ENCODE results near the gene LRRC37A.
"Not testable (repeated sequence)": the region's sequence is repeated elsewhere in the genome, so short reads cannot be mapped to it uniquely, and the experiment has no call there.

Gene LRRC37A

GRCh38 chr17:46294831-46295230, at the start of gene LRRC37A:
TSS of gene LRRC37A (plus strand) at chr17:46295131. CDS start at chr17:46295134, 3 bp downstream.
- FAIRE-seq; DNase-seq (ENCODE audit: insufficient read length, low spot score): not testable (repeated sequence)

- FAIRE-seq; DNase-seq (ENCODE audit: insufficient read length, low spot score): not testable (repeated sequence)
Observed at GRCh38 chr17:46249153-46249552, 45.8 kb upstream of the LRRC37A start.

- DNase-seq (ENCODE audit: insufficient read length, low spot score); FAIRE-seq: not testable (repeated sequence)
Observed at GRCh38 chr17:46252804-46253203, 42.1 kb upstream of the LRRC37A start.

GRCh38 chr17:46253722-46254121, 41.2 kb upstream of the LRRC37A start:
- not testable (repeated sequence) for FAIRE-seq
- DNase-seq (ENCODE audit: insufficient read length, low spot score) = peak; percentile 36
- TF ChIP-seq CTCF (IDR thresholded peaks at IDR 0.05; ENCODE audit: insufficient read depth, missing control alignments) = peak; percentile 56

- not testable (repeated sequence) for DNase-seq (ENCODE audit: insufficient read length, low spot score); FAIRE-seq
Observed at GRCh38 chr17:46254215-46254614, 40.7 kb upstream of the LRRC37A start.

GRCh38 chr17:46256369-46256768, 38.6 kb upstream of the LRRC37A start:
- DNase-seq (ENCODE audit: insufficient read length, low spot score); FAIRE-seq: not testable (repeated sequence)

- not testable (repeated sequence) for DNase-seq (ENCODE audit: insufficient read length, low spot score); FAIRE-seq
Observed at GRCh38 chr17:46259845-46260661, 34.9 kb upstream of the LRRC37A start.

- DNase-seq (ENCODE audit: insufficient read length, low spot score) (no peak), FAIRE-seq (no peak)
- TF ChIP-seq CTCF (IDR thresholded peaks at IDR 0.05; ENCODE audit: insufficient read depth, missing control alignments) = no peak
Observed at GRCh38 chr17:46262271-46262670, 32.7 kb upstream of the LRRC37A start.

- DNase-seq (ENCODE audit: insufficient read length, low spot score) = no peak
- TF ChIP-seq CTCF (IDR thresholded peaks at IDR 0.05; ENCODE audit: insufficient read depth, missing control alignments) = no peak
- no peak for FAIRE-seq
Observed at GRCh38 chr17:46264456-46265198, 30.3 kb upstream of the LRRC37A start.

- not testable (repeated sequence) for DNase-seq (ENCODE audit: insufficient read length, low spot score); FAIRE-seq
Observed at GRCh38 chr17:46266063-46266655, 28.8 kb upstream of the LRRC37A start.

Measured in D721Med (cell line).